Activated naive CD4-positive, alpha-beta T cell (primary cell): ENCODE data around the gene RND3.

Experiments
- DNase-seq, 4 experiments: peaks; one replicate each; lab custom pipeline; 2025; lab: John Stamatoyannopoulos, UW

The RND3 gene

GRCh38 chr2:150487537-150488429 lies at the start of gene RND3:
TSS of gene RND3 (minus strand) at chr2:150487667. CDS start at chr2:150487417, 250 bp downstream.
- no peak for DNase-seq

GRCh38 chr2:150535176-150535575 lies 47.7 kb upstream of the RND3 start:
- DNase-seq: no peak

GRCh38 chr2:150532879-150533278 lies 45.4 kb upstream of the RND3 start:
- DNase-seq: no peak

GRCh38 chr2:150532020-150532419 lies 44.6 kb upstream of the RND3 start:
- no peak for DNase-seq

GRCh38 chr2:150531591-150531990 lies 44.1 kb upstream of the RND3 start:
- DNase-seq: no peak

- DNase-seq: no peak
These were observed 42.7 kb upstream of the RND3 start for GRCh38 chr2:150530168-150530567.

GRCh38 chr2:150528861-150529801 lies 41.7 kb upstream of the RND3 start:
- DNase-seq: no peak

- no peak for DNase-seq
These were observed 39.4 kb upstream of the RND3 start for GRCh38 chr2:150526827-150527226.

- DNase-seq: no peak
These were observed 38.5 kb upstream of the RND3 start for GRCh38 chr2:150526006-150526405.

- DNase-seq: no peak
These were observed 34.8 kb upstream of the RND3 start for GRCh38 chr2:150522269-150522668.

GRCh38 chr2:150520887-150521664 lies 33.6 kb upstream of the RND3 start:
- DNase-seq: no peak

GRCh38 chr2:150520033-150520432 lies 32.6 kb upstream of the RND3 start:
- DNase-seq: no peak

- no peak for DNase-seq
These were observed 30.6 kb upstream of the RND3 start for GRCh38 chr2:150517951-150518680.

- no peak for DNase-seq
These were observed 26.2 kb upstream of the RND3 start for GRCh38 chr2:150513647-150514046.

GRCh38 chr2:150508497-150509137 lies 21.1 kb upstream of the RND3 start:
- no peak for DNase-seq

GRCh38 chr2:150507071-150507470 lies 19.6 kb upstream of the RND3 start:
- DNase-seq: no peak

- DNase-seq: no peak
These were observed 17.7 kb upstream of the RND3 start for GRCh38 chr2:150505178-150505577.

- DNase-seq: no peak
These were observed 8.6 kb upstream of the RND3 start for GRCh38 chr2:150495993-150496627.

GRCh38 chr2:150495001-150495400 lies 7.5 kb upstream of the RND3 start:
- DNase-seq: no peak

- DNase-seq: no peak
These were observed 6.9 kb upstream of the RND3 start for GRCh38 chr2:150494234-150494945.
